ENCODE data around the gene PNLDC1.

PNLDC1 gene

DNA sequence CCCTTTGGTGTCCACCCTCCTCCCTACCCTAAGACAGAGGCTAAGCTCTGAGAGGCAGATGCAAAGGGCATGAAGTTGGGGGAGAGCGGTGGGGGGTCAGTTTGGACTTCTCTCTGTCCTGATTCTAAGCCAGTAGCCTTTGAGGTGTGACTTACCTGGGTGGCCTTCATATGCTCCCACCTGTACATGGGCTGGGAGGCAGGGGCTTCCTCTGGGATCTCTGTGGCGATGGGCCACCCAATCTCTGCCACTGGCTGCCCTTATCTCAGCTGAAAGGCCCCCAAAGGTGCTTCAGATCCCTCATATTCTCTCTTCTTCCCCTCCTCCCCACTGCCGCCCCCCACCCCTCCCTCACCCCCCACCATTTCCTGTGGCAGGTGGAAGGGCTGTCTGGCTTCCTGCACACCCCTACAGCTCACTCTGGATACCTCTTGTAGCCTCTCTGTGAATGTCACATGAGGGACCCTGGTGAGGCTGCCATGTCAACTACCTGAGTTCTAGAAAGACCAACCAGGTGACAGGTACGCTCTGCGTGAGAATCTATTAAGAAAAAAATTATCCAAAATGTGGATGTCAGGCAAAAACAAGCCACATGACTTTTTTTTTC is 34.0 kb downstream of the PNLDC1 start:
- Histone ChIP-seq H3K4me3 (ENCODE audit: low read length, poor library complexity, severe bottlenecking) (peak overlapping the region; percentile 49), H3K4me2 (ENCODE audit: low read depth, low read length, poor library complexity, severe bottlenecking) (peak overlapping the region; percentile 67), H3F3A (ENCODE audit: low read depth) (no peaks in the 10 kb centered on the region), H2AFZ (ENCODE audit: low read length) (peak overlapping the region; percentile 21; the same call in 1 of the 2 replicates), H3K27me3 (ENCODE audit: insufficient read depth, low read length, poor library complexity, severe bottlenecking) (no peaks in the 10 kb centered on the region), H3K4me1 (ENCODE audit: insufficient read depth, low read length, poor library complexity, severe bottlenecking) (peaks cover 62% of the 10 kb centered on the region), H3K9ac (ENCODE audit: low read depth, low read length, poor library complexity, severe bottlenecking) (peak overlapping the region; percentile 19), H3K9me3 (ENCODE audit: insufficient read depth, low read depth, low read length) (no peaks in the 10 kb centered on the region), H3K9me2 (replicated peaks; ENCODE audit: low read depth, low read length) (no peaks in the 10 kb centered on the region), H4K20me1 (ENCODE audit: insufficient read depth, low read length, poor library complexity, severe bottlenecking) (no peaks in the 10 kb centered on the region), H3K79me2 (ENCODE audit: insufficient read depth, low read length) (no peaks in the 10 kb centered on the region), H3K36me3 (ENCODE audit: insufficient read depth, low read length) (no peaks in the 10 kb centered on the region)
- TF ChIP-seq, protein P1, sequence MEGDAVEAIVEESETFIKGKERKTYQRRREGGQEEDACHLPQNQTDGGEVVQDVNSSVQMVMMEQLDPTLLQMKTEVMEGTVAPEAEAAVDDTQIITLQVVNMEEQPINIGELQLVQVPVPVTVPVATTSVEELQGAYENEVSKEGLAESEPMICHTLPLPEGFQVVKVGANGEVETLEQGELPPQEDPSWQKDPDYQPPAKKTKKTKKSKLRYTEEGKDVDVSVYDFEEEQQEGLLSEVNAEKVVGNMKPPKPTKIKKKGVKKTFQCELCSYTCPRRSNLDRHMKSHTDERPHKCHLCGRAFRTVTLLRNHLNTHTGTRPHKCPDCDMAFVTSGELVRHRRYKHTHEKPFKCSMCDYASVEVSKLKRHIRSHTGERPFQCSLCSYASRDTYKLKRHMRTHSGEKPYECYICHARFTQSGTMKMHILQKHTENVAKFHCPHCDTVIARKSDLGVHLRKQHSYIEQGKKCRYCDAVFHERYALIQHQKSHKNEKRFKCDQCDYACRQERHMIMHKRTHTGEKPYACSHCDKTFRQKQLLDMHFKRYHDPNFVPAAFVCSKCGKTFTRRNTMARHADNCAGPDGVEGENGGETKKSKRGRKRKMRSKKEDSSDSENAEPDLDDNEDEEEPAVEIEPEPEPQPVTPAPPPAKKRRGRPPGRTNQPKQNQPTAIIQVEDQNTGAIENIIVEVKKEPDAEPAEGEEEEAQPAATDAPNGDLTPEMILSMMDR (conservative IDR thresholded peaks at IDR 0.05; ENCODE audit: low read length), result no peak
- TF ChIP-seq EZH2phosphoT487 (IDR thresholded peaks at IDR 0.05; ENCODE audit: borderline replicate concordance), result no peak

GRCh38 chr6:159836718-159837490 is 36.8 kb downstream of the PNLDC1 start:
- H3K4me3 ChIP-seq (ENCODE audit: low read length, poor library complexity, severe bottlenecking), result no peak overlapping the region
- TF ChIP-seq, protein P1 (conservative IDR thresholded peaks at IDR 0.05; ENCODE audit: low read length), result no peak
- H3F3A ChIP-seq (ENCODE audit: low read depth), result no peaks in the 10 kb centered on the region
- H3K4me2 ChIP-seq (ENCODE audit: low read depth, low read length, poor library complexity, severe bottlenecking), result no peak overlapping the region
- no peaks in the 10 kb centered on the region for H3K9me3 ChIP-seq (ENCODE audit: insufficient read depth, low read depth, low read length)
- H3K9me2 ChIP-seq (replicated peaks; ENCODE audit: low read depth, low read length), result no peaks in the 10 kb centered on the region
- H4K20me1 ChIP-seq (ENCODE audit: insufficient read depth, low read length, poor library complexity, severe bottlenecking), result no peaks in the 10 kb centered on the region
- H3K27me3 ChIP-seq (ENCODE audit: insufficient read depth, low read length, poor library complexity, severe bottlenecking), result no peaks in the 10 kb centered on the region
- H3K4me1 ChIP-seq (ENCODE audit: insufficient read depth, low read length, poor library complexity, severe bottlenecking), result peaks cover 34% of the 10 kb centered on the region
- no peaks in the 10 kb centered on the region for H3K79me2 ChIP-seq (ENCODE audit: insufficient read depth, low read length)
- H3K36me3 ChIP-seq (ENCODE audit: insufficient read depth, low read length), result no peaks in the 10 kb centered on the region
- H2AFZ ChIP-seq (ENCODE audit: low read length), result no peak overlapping the region
- no peak overlapping the region for H3K9ac ChIP-seq (ENCODE audit: low read depth, low read length, poor library complexity, severe bottlenecking)

DNA sequence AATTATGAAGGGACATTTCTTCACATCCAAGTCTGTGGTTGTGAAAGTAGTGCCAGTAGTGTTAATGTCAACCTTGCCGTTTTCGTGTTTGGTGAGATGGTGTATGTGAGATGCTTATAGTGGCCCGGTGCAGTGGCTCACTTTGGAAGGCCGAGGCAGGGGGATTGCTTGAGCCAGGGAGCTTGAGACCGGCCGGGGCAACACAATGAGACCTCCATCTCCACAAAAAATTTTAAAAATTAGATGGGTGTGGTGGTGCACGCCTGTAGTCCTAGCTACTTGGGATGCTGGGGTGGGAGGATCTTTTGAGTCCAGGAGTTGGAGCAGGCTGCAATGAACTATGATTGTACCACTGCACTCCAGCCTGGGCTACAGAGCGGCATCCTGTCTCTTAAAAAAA is 37.4 kb downstream of the PNLDC1 start:
- no peaks in the 10 kb centered on the region for H3K9me3 ChIP-seq (ENCODE audit: insufficient read depth, low read depth, low read length)
- no peak overlapping the region for H2AFZ ChIP-seq (ENCODE audit: low read length)
- H3K4me3 ChIP-seq (ENCODE audit: low read length, poor library complexity, severe bottlenecking), result no peak overlapping the region
- H3F3A ChIP-seq (ENCODE audit: low read depth), result no peaks in the 10 kb centered on the region
- H3K9ac ChIP-seq (ENCODE audit: low read depth, low read length, poor library complexity, severe bottlenecking), result no peak overlapping the region
- peaks cover 29% of the 10 kb centered on the region for H3K4me1 ChIP-seq (ENCODE audit: insufficient read depth, low read length, poor library complexity, severe bottlenecking)
- H3K27me3 ChIP-seq (ENCODE audit: insufficient read depth, low read length, poor library complexity, severe bottlenecking), result no peaks in the 10 kb centered on the region
- H3K4me2 ChIP-seq (ENCODE audit: low read depth, low read length, poor library complexity, severe bottlenecking), result no peak overlapping the region
- no peaks in the 10 kb centered on the region for H3K79me2 ChIP-seq (ENCODE audit: insufficient read depth, low read length)
- no peaks in the 10 kb centered on the region for H3K9me2 ChIP-seq (replicated peaks; ENCODE audit: low read depth, low read length)
- no peaks in the 10 kb centered on the region for H3K36me3 ChIP-seq (ENCODE audit: insufficient read depth, low read length)
- no peaks in the 10 kb centered on the region for H4K20me1 ChIP-seq (ENCODE audit: insufficient read depth, low read length, poor library complexity, severe bottlenecking)
- no peak for TF ChIP-seq EZH2phosphoT487 (IDR thresholded peaks at IDR 0.05; ENCODE audit: borderline replicate concordance)
- TF ChIP-seq, protein P1 (conservative IDR thresholded peaks at IDR 0.05; ENCODE audit: low read length), result no peak

Measured in Loucy (cell line).